Naive thymus-derived CD4-positive, alpha-beta T cell (primary cell): ENCODE measurements around the gene MEGF11. TPM values are rescaled to one million over a fixed set of nuclear protein-coding genes. Genes with fewer than 3 reads are reported as not detected.

Experiments
- ATAC-seq: fragments of 150-1000 bp; cut with Tn5 transposase; 2 replicates; pipeline ENCODE4 v1.10.0; 2021; ENCODE audit warnings: mild to moderate bottlenecking, moderate library complexity
- CTCF ChIA-PET: fragments of 350-600 bp; sonication (Branson Sonifier 250); formaldehyde crosslinking; loops from one replicate; lab custom pipeline; 2021; ENCODE audit warnings: antibody characterized with exemption; lab: Charles Lee
- POLR2A ChIA-PET: fragments of 350-600 bp; sonication (Branson Sonifier 250); formaldehyde crosslinking; loops from one replicate; lab custom pipeline; 2021; ENCODE audit warnings: antibody characterized with exemption, inconsistent platforms; lab: Charles Lee
- DNase-seq, 9 donors: peaks; one replicate each; pipeline versions ENCODE4 v3.0.0 to v3.0.0-alpha.2; 2020 to 2022; ENCODE audit warnings: mixed read lengths in 1 of 9
- H3K27ac ChIP-seq: one replicate; pipeline ENCODE4 v1.7.0; 2013; ENCODE audit warnings: mild to moderate bottlenecking, low read depth, low read length, moderate library complexity
- H3K27me3 ChIP-seq, 2 donors: one replicate each; pipeline ENCODE4 v1.7.0; 2013; ENCODE audit warnings: low read length in 2 of 2, mild to moderate bottlenecking in 2 of 2, moderate library complexity in 2 of 2; ENCODE audit not compliant: control insufficient read depth in 2 of 2, insufficient read depth in 2 of 2
- H3K36me3 ChIP-seq, 3 experiments: 1 replicate in 2 of 3; 2 replicates in 1 of 3; pipeline ENCODE4 v1.7.0; 2013; ENCODE audit warnings: low read length in 3 of 3, mild to moderate bottlenecking in 3 of 3, moderate library complexity in 1 of 3; ENCODE audit not compliant: insufficient read depth in 3 of 3, control insufficient read depth in 2 of 3
- H3K4me1 ChIP-seq, 2 donors: one replicate each; pipeline ENCODE4 v1.7.0; 2013; ENCODE audit warnings: low read length in 2 of 2, mild to moderate bottlenecking in 2 of 2, moderate library complexity in 1 of 2; ENCODE audit not compliant: control insufficient read depth in 2 of 2, insufficient read depth in 2 of 2
- H3K4me3 ChIP-seq: 2 replicates; pipeline ENCODE4 v1.7.0; 2013; ENCODE audit warnings: mild to moderate bottlenecking, low read length
- H3K9me3 ChIP-seq, 3 experiments: 1 replicate in 2 of 3; 2 replicates in 1 of 3; pipeline ENCODE4 v1.7.0; 2013; ENCODE audit warnings: low read length in 3 of 3; ENCODE audit not compliant: control insufficient read depth in 2 of 3
- H3K27ac Mint-ChIP-seq, 9 donors: one replicate each; pipeline ENCODE4 v1.8.0; 2020 to 2022; ENCODE audit warnings: mixed read lengths in 9 of 9, mild to moderate bottlenecking in 8 of 9, moderate library complexity in 5 of 9, inconsistent platforms in 2 of 9
- H3K27me3 Mint-ChIP-seq, 5 donors: one replicate each; pipeline ENCODE4 v1.8.0; 2021 to 2022; ENCODE audit warnings: mixed read lengths in 5 of 5, mild to moderate bottlenecking in 1 of 5
- H3K36me3 Mint-ChIP-seq, 5 donors: one replicate each; pipeline ENCODE4 v1.8.0; 2020 to 2022; ENCODE audit warnings: mixed read lengths in 5 of 5, mild to moderate bottlenecking in 3 of 5, inconsistent platforms in 1 of 5
- H3K4me1 Mint-ChIP-seq, 7 donors: one replicate each; pipeline ENCODE4 v1.8.0; 2020 to 2022; ENCODE audit warnings: mixed read lengths in 7 of 7, mild to moderate bottlenecking in 3 of 7, inconsistent platforms in 1 of 7
- H3K4me3 Mint-ChIP-seq, 10 donors: one replicate each; pipeline ENCODE4 v1.8.0; 2020 to 2022; ENCODE audit warnings: mild to moderate bottlenecking in 10 of 10, mixed read lengths in 10 of 10, moderate library complexity in 6 of 10, inconsistent platforms in 2 of 10
- H3K9me3 Mint-ChIP-seq, 11 donors: one replicate each; pipeline ENCODE4 v1.8.0; 2020 to 2022; ENCODE audit warnings: mixed read lengths in 11 of 11, mild to moderate bottlenecking in 4 of 11, inconsistent platforms in 1 of 11, moderate library complexity in 1 of 11
- intact Hi-C, 2 donors: fragments of 100-400 bp; cut with micrococcal nuclease; formaldehyde crosslinking; loops; one replicate each; pipeline ENCODE4 v1.15.1; 2023
- polyA plus RNA-seq, 2 donors: library from polyadenylated mRNA; unstranded; fragments of 300-500 nt; fragmentation: Illumina TruSeq; gene quantifications; one replicate each; pipeline ENCODE4 v1.2.3, GENCODE V29; 2021
- total RNA-seq, 6 experiments: library from RNA in 5 of 6; stranded (reverse) in 5 of 6; gene quantifications; 1 replicate in 5 of 6; 2 replicates in 1 of 6; pipeline ENCODE4 v1.2.3 and lab custom pipeline; 2021 to 2026

Gene MEGF11
- total and polyA plus RNA-seq, 7 experiments from 2014 or later, result 0.45 TPM; not detected in 6

DNA sequence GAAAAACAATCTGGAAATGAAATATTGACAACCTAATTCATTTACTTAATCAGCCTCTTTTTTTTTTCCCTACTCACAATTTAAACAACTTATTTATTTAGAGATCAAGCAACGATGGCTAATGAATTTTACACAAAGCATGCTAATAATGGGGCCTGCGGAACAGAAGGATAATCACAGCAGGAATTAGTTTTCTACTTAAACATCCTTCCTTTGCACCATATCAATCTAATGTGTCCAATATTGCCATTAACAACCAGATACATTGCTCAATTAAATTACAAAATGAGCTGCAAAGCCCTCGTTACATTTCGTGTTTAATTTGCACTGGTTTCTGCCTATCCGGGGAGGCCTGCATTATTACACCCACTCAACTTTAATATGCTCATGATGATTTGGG lies 285.0 kb downstream of the MEGF11 start:
- H3K4me1 ChIP-seq, result no peaks in the 10 kb centered on the region
- H3K36me3 ChIP-seq, result no peaks in the 10 kb centered on the region
- POLR2A ChIA-PET, result no interaction called here
- no peak overlapping the region for H3K4me3 Mint-ChIP-seq
- intact Hi-C loops, result loop anchor here in 1 of 2 donors (10.0 kb wide), 1 partner anchor 104 kb away; the partner anchor contains the start of gene RAB11A
- peaks cover 27 to 49% (median 33%) of the 10 kb centered on the region in 5 donors for H3K27me3 Mint-ChIP-seq
- no peak overlapping the region for H3K4me3 ChIP-seq
- H3K9me3 Mint-ChIP-seq, result peaks cover 0 to 1% (median 0%) of the 10 kb centered on the region in 11 donors
- peaks cover 0 to 2% (median 0%) of the 10 kb centered on the region in 7 donors for H3K4me1 Mint-ChIP-seq
- H3K27me3 ChIP-seq, result no peaks in the 10 kb centered on the region
- H3K36me3 Mint-ChIP-seq, result no peaks in the 10 kb centered on the region
- no peak for DNase-seq
- no peak overlapping the region for H3K27ac Mint-ChIP-seq
- H3K27ac ChIP-seq, result no peak overlapping the region
- no peaks in the 10 kb centered on the region for H3K9me3 ChIP-seq
- no peak for ATAC-seq
- CTCF ChIA-PET, result no interaction called here

- intact Hi-C loops, result loop anchor here in 1 of 2 donors (10.0 kb wide), 1 partner anchor 100 kb away; the partner anchor contains the start of gene RAB11A
- Histone ChIP-seq H3K9me3 (no peaks in the 10 kb centered on the region), H3K36me3 (no peaks in the 10 kb centered on the region), H3K4me1 (no peaks in the 10 kb centered on the region), H3K27me3 (no peaks in the 10 kb centered on the region), H3K4me3 (no peak overlapping the region), H3K27ac (no peak overlapping the region)
- DNase-seq, result no peak
- H3K27ac Mint-ChIP-seq, result no peak overlapping the region
- H3K27me3 Mint-ChIP-seq, result peaks cover 23 to 50% (median 32%) of the 10 kb centered on the region in 5 donors
- H3K9me3 Mint-ChIP-seq, result no peaks in the 10 kb centered on the region
- ChIA-PET POLR2A (no interaction called here), CTCF (no interaction called here)
- H3K4me1 Mint-ChIP-seq, result peaks cover 0 to 10% (median 1%) of the 10 kb centered on the region in 7 donors
- no peak for ATAC-seq
- no peaks in the 10 kb centered on the region for H3K36me3 Mint-ChIP-seq
- H3K4me3 Mint-ChIP-seq, result no peak overlapping the region
Measured at GRCh38 chr15:65964792-65965433, 288.6 kb downstream of the MEGF11 start.

- Histone ChIP-seq H3K4me3 (no peak overlapping the region), H3K36me3 (no peaks in the 10 kb centered on the region), H3K9me3 (no peaks in the 10 kb centered on the region), H3K27ac (no peak overlapping the region), H3K27me3 (no peaks in the 10 kb centered on the region), H3K4me1 (no peaks in the 10 kb centered on the region)
- no peak overlapping the region for H3K27ac Mint-ChIP-seq
- H3K27me3 Mint-ChIP-seq, result peaks cover 20 to 51% (median 31%) of the 10 kb centered on the region in 5 donors
- H3K4me3 Mint-ChIP-seq, result no peak overlapping the region
- peaks cover 0 to 10% (median 1%) of the 10 kb centered on the region in 7 donors for H3K4me1 Mint-ChIP-seq
- intact Hi-C loops, result loop anchor here in 1 of 2 donors (10.0 kb wide), 1 partner anchor 99 kb away; the partner anchor contains the start of gene RAB11A
- no peaks in the 10 kb centered on the region for H3K9me3 Mint-ChIP-seq
- ATAC-seq (no peak), DNase-seq (no peak)
- ChIA-PET POLR2A (no interaction called here), CTCF (no interaction called here)
- no peaks in the 10 kb centered on the region for H3K36me3 Mint-ChIP-seq
Measured at GRCh38 chr15:65963911-65964482, 289.6 kb downstream of the MEGF11 start.

DNA sequence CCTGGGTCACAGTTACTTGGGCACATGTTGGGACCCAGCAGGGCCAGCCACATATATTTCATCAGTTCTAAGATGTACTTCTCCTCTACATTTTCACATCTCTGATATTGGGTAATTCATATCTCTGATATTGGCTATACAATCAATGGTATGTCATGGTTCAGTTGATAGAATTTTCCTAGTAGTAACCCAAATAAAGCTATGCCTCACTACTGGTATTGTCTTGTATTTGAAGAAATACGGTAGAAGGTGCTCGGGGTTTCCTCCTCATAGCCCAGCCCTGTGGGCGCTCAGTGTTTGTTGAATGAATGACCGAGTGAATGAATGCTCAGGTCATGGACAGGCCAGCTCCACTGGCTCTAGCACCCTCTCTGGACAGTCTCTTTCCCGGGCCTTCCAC lies 290.2 kb downstream of the MEGF11 start:
- Mint-ChIP-seq H3K9me3 (no peaks in the 10 kb centered on the region), H3K4me3 (no peak overlapping the region), H3K27me3 (peaks cover 20 to 57% (median 24%) of the 10 kb centered on the region in 5 donors), H3K4me1 (peaks cover 0 to 10% (median 1%) of the 10 kb centered on the region in 7 donors), H3K36me3 (no peaks in the 10 kb centered on the region), H3K27ac (no peak overlapping the region)
- no peaks in the 10 kb centered on the region for H3K27me3 ChIP-seq
- H3K36me3 ChIP-seq, result no peaks in the 10 kb centered on the region
- H3K27ac ChIP-seq, result no peak overlapping the region
- H3K4me3 ChIP-seq, result no peak overlapping the region
- no peaks in the 10 kb centered on the region for H3K4me1 ChIP-seq
- H3K9me3 ChIP-seq, result no peaks in the 10 kb centered on the region
- ChIA-PET CTCF (no interaction called here), POLR2A (no interaction called here)
- intact Hi-C loops, result loop anchor here in 1 of 2 donors (10.0 kb wide), 1 partner anchor 99 kb away; the partner anchor contains the start of gene RAB11A
- ATAC-seq, result no peak
- DNase-seq, result no peak

GRCh38 chr15:65962187-65962586 lies 291.4 kb downstream of the MEGF11 start:
- ChIA-PET CTCF (no interaction called here), POLR2A (no interaction called here)
- Mint-ChIP-seq H3K36me3 (no peaks in the 10 kb centered on the region), H3K27me3 (peaks cover 10 to 53% (median 15%) of the 10 kb centered on the region in 5 donors), H3K27ac (no peak overlapping the region), H3K4me1 (peaks cover 0 to 10% (median 1%) of the 10 kb centered on the region in 7 donors), H3K4me3 (no peak overlapping the region), H3K9me3 (no peaks in the 10 kb centered on the region)
- no peaks in the 10 kb centered on the region for H3K36me3 ChIP-seq
- ATAC-seq, result no peak
- H3K27me3 ChIP-seq, result no peaks in the 10 kb centered on the region
- no peaks in the 10 kb centered on the region for H3K4me1 ChIP-seq
- no peak overlapping the region for H3K27ac ChIP-seq
- intact Hi-C loops, result loop anchor here in 1 of 2 donors (10.0 kb wide), 1 partner anchor 97 kb away; the partner anchor contains the start of gene RAB11A
- no peaks in the 10 kb centered on the region for H3K9me3 ChIP-seq
- no peak overlapping the region for H3K4me3 ChIP-seq
- DNase-seq, result no peak

- Mint-ChIP-seq H3K4me3 (no peak overlapping the region), H3K4me1 (peaks cover 0 to 10% (median 1%) of the 10 kb centered on the region in 7 donors), H3K27ac (no peak overlapping the region), H3K36me3 (no peaks in the 10 kb centered on the region), H3K9me3 (no peaks in the 10 kb centered on the region), H3K27me3 (peaks cover 0 to 45% (median 8%) of the 10 kb centered on the region in 5 donors)
- Histone ChIP-seq H3K27ac (no peak overlapping the region), H3K4me1 (no peaks in the 10 kb centered on the region), H3K4me3 (no peak overlapping the region), H3K36me3 (no peaks in the 10 kb centered on the region), H3K9me3 (no peaks in the 10 kb centered on the region), H3K27me3 (no peaks in the 10 kb centered on the region)
- DNase-seq (no peak), ATAC-seq (no peak)
- ChIA-PET POLR2A (no interaction called here), CTCF (no interaction called here)
- intact Hi-C loops, result loop anchor here in 1 of 2 donors (10.0 kb wide), 1 partner anchor 96 kb away; the partner anchor contains the start of gene RAB11A
Measured at GRCh38 chr15:65960586-65960985, 293.0 kb downstream of the MEGF11 start.
